ENCODE measurements around the gene PLRG1.

The PLRG1 gene

DNA sequence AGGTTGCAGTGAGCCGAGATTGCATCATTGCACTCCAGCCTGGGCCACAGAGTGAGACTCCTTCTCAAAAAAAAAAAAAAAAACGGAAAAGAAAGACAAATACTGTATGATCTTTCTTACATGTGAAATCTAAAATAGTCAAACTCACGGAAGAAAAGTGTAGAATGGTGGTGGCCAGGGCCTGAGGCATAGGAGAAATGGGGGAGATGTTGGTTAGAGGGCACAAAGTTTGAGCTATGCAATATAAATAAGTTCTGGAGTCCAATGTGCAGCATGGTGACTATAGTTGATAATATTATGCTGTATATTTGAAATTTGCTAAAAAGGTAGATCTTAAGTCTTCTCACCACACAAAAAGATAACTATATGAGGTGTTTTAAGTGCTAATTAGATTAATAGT is 41.7 kb upstream of the PLRG1 start:
- Histone ChIP-seq H3K27me3 (peaks cover 0 to 7% of the 10 kb centered on the region in 2 donors), H3K36me3 (no peaks in the 10 kb centered on the region), H3K27ac (no peak overlapping the region), H3K4me3 (no peak overlapping the region), H3K9me3 (no peaks in the 10 kb centered on the region), H3K4me1 (no peaks in the 10 kb centered on the region)
- intact Hi-C loops (cut with DNase I; ENCODE audit: low total_unique reads): no loop called here
- TF ChIP-seq, protein P1, sequence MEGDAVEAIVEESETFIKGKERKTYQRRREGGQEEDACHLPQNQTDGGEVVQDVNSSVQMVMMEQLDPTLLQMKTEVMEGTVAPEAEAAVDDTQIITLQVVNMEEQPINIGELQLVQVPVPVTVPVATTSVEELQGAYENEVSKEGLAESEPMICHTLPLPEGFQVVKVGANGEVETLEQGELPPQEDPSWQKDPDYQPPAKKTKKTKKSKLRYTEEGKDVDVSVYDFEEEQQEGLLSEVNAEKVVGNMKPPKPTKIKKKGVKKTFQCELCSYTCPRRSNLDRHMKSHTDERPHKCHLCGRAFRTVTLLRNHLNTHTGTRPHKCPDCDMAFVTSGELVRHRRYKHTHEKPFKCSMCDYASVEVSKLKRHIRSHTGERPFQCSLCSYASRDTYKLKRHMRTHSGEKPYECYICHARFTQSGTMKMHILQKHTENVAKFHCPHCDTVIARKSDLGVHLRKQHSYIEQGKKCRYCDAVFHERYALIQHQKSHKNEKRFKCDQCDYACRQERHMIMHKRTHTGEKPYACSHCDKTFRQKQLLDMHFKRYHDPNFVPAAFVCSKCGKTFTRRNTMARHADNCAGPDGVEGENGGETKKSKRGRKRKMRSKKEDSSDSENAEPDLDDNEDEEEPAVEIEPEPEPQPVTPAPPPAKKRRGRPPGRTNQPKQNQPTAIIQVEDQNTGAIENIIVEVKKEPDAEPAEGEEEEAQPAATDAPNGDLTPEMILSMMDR (IDR thresholded peaks at IDR 0.05): no peak
- DNase-seq: no peak

DNA sequence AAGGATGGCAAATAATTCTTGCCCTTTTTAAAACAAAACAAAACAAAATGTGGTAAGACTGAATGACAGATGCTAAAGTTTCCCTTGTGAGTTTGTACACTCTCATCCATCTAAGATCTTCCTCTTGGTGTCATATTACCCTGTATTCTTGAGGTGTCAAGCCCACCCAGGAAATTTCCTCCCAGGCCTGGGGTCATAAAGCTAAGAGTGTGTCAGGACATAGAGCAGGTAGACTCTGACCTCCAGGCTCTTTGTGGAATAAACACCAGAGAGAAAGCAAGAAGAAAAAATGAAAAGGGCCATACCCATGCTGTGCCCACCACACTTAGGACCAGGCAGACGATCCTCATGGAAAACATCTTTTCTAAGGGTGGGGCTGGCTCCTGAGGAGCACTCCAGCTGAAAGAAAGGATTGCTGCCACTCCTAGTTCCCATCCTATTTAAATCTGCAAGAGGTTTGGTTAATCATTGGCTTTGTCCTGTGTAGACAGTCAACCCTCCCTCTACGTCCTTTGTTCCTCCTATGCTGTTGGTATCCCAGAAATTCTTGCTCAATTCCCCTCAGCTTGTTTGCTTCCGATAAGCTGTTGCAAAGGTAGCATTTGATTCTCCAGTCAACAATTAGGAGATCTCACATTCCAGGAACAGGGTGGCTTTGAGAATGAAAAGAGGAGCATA is 40.3 kb upstream of the PLRG1 start, which contains the start of gene FGA:
Gene FGA (minus strand): TSS at position 414 of the 678 bp plus-strand sequence. CDS start 55 bp downstream, at position 359.
- Histone ChIP-seq H3K36me3 (no peaks in the 10 kb centered on the region), H3K4me3 (no peak within 1 kb of the TSS), H3K27me3 (peaks cover 0 to 7% of the 10 kb centered on the region in 2 donors), H3K27ac (no peak within 1 kb of the TSS), H3K4me1 (no peaks in the 10 kb centered on the region), H3K9me3 (no peaks in the 10 kb centered on the region)
- no peak for DNase-seq
- intact Hi-C loops (cut with DNase I; ENCODE audit: low total_unique reads): no loop called here
- TF ChIP-seq, protein P1 (IDR thresholded peaks at IDR 0.05): no peak

GRCh38 chr4:154589296-154590197 is 39.3 kb upstream of the PLRG1 start:
- intact Hi-C loops (cut with DNase I; ENCODE audit: low total_unique reads): no loop called here
- H3K27me3 ChIP-seq: peaks cover 0 to 7% of the 10 kb centered on the region in 2 donors
- no peak overlapping the region for H3K27ac ChIP-seq
- H3K4me3 ChIP-seq: no peak overlapping the region
- no peaks in the 10 kb centered on the region for H3K4me1 ChIP-seq
- no peaks in the 10 kb centered on the region for H3K36me3 ChIP-seq
- TF ChIP-seq, protein P1 (IDR thresholded peaks at IDR 0.05): no peak
- no peaks in the 10 kb centered on the region for H3K9me3 ChIP-seq
- no peak for DNase-seq

DNA sequence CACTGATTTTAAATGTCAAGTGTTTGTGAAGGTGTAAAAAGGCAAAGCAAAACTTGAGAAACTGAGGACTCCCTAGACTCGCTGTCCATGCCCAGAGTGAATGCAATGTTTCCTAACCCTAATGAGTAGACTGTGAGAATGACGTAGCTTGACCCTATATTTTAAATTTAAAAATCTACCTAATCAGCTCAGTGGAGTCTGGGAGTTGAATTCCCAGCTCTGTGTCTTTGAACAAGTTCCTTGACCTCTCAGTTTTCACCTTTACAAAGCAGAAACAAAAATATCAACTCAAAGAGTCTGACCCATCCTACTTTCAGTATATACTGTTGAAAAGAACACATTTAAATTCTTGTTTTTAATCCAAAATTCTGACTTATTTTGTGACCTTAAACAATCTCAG is 38.0 kb upstream of the PLRG1 start:
- H3K27ac ChIP-seq: no peak overlapping the region
- no peak overlapping the region for H3K4me3 ChIP-seq
- H3K36me3 ChIP-seq: no peaks in the 10 kb centered on the region
- TF ChIP-seq, protein P1 (IDR thresholded peaks at IDR 0.05): no peak
- H3K27me3 ChIP-seq: peaks cover 0 to 7% of the 10 kb centered on the region in 2 donors
- intact Hi-C loops (cut with DNase I; ENCODE audit: low total_unique reads): no loop called here
- no peaks in the 10 kb centered on the region for H3K4me1 ChIP-seq
- no peak for DNase-seq
- no peaks in the 10 kb centered on the region for H3K9me3 ChIP-seq

DNA sequence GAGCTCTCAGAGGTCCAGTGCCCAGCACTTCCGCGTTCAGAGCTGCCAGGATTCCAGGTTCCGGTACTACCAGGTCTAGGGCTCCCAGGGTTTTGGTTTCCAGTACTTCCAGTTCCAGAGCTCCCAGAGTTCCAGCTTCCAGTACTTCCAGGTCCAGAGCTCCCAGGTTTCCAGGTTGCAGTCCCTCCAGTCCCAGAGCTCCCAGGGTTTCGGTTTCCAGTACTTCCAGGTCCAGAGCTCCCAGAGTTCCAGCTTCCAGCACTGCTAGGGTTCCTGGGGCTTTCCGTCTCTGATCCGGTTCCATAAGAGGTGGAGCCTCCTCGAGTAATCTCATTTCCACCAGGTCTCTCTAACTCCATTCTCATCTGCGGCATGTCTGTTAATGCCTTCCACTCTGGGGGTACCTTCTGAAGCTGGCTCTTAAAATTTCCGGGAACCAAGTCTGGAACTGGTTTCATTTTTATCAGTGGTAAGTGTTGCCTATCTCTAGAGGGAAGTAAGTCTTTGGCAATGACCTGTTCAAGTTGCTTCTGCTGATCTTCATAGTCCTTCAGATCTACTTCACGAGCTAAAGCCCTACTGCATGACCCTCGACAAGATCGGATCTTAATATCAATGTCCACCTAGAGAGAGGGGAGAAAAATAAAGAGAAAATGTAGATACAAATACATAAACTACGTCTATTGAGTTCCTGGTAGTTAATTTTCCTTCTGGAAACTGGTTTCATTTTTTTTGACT is 36.3 kb upstream of the PLRG1 start:
- intact Hi-C loops (cut with DNase I; ENCODE audit: low total_unique reads): no loop called here
- no peak overlapping the region for H3K27ac ChIP-seq
- no peaks in the 10 kb centered on the region for H3K36me3 ChIP-seq

More for the DNA sequence above, 36.3 kb upstream of the PLRG1 start:
- H3K4me1 ChIP-seq: no peaks in the 10 kb centered on the region
- no peaks in the 10 kb centered on the region for H3K9me3 ChIP-seq
- TF ChIP-seq, protein P1 (IDR thresholded peaks at IDR 0.05): no peak
- DNase-seq: no peak
- no peak overlapping the region for H3K4me3 ChIP-seq
- peaks cover 0 to 7% of the 10 kb centered on the region in 2 donors for H3K27me3 ChIP-seq
